ENCODE measurements around the gene SKI.

Gene SKI

DNA sequence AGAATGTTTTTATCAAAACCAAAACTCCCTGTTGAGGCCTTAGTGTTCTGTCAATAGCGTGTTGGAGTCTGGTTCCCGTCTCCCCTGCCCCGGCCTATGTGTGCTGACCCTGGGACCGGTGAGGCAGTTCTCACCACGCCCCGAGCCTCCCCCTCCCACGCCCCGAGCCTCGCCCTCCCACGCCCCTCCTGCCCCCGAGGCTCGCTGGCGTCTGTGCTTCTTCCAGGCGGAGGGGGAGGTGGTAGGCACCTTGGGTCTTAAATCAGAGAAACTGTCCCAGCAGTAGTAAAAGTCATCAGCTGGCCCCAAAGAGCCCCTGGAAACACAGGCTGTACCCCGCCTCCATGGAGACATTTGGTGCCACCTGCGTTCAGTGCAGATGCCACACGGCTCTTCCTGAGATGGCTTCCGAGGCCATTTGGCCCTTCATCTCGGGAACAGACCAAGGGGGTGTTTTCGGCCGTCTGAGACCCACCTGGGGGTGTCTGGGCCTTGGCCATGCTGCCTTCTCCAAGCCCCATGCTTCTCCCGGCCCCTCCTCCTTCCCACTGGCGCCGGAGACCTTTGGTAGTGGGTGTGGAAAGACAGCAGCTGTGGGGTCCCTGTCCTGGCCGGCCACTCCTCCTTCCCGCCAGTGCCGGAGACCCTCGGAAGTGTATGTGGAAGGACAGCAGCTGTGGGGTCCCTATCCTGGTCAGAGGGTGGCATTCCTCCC is 44.7 kb downstream of the SKI start:
- Histone ChIP-seq H3K79me2 (ENCODE audit: insufficient read depth, low read length) (no peaks in the 10 kb centered on the region), H3K27me3 (ENCODE audit: insufficient read depth, low read length) (no peaks in the 10 kb centered on the region), H3K4me1 (ENCODE audit: insufficient read depth, low read length, severe bottlenecking) (no peaks in the 10 kb centered on the region), H2AFZ (ENCODE audit: low read length) (no peak overlapping the region), H3K36me3 (ENCODE audit: insufficient read depth, low read length) (no peaks in the 10 kb centered on the region), H3K4me2 (ENCODE audit: low read length) (no peak overlapping the region), H3K9me3 (ENCODE audit: low read length) (no peaks in the 10 kb centered on the region), H3K27ac (ENCODE audit: low read depth, low read length, poor library complexity, severe bottlenecking) (no peak overlapping the region), H4K20me1 (ENCODE audit: insufficient read depth, low read length) (no peaks in the 10 kb centered on the region), H3K9ac (ENCODE audit: low read length) (no peak overlapping the region), H3K4me3 (ENCODE audit: low read depth, low read length, poor library complexity, severe bottlenecking) (no peak overlapping the region), H3K9me2 (ENCODE audit: low read depth, low read length) (no peaks in the 10 kb centered on the region), H3F3A (ENCODE audit: insufficient read depth, low read length) (no peaks in the 10 kb centered on the region)
- TF ChIP-seq, protein P1, sequence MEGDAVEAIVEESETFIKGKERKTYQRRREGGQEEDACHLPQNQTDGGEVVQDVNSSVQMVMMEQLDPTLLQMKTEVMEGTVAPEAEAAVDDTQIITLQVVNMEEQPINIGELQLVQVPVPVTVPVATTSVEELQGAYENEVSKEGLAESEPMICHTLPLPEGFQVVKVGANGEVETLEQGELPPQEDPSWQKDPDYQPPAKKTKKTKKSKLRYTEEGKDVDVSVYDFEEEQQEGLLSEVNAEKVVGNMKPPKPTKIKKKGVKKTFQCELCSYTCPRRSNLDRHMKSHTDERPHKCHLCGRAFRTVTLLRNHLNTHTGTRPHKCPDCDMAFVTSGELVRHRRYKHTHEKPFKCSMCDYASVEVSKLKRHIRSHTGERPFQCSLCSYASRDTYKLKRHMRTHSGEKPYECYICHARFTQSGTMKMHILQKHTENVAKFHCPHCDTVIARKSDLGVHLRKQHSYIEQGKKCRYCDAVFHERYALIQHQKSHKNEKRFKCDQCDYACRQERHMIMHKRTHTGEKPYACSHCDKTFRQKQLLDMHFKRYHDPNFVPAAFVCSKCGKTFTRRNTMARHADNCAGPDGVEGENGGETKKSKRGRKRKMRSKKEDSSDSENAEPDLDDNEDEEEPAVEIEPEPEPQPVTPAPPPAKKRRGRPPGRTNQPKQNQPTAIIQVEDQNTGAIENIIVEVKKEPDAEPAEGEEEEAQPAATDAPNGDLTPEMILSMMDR (IDR thresholded peaks at IDR 0.05; ENCODE audit: low read length) = no peak
- no peak for TF ChIP-seq EZH2 (IDR thresholded peaks at IDR 0.05; ENCODE audit: borderline replicate concordance, low read length)

DNA sequence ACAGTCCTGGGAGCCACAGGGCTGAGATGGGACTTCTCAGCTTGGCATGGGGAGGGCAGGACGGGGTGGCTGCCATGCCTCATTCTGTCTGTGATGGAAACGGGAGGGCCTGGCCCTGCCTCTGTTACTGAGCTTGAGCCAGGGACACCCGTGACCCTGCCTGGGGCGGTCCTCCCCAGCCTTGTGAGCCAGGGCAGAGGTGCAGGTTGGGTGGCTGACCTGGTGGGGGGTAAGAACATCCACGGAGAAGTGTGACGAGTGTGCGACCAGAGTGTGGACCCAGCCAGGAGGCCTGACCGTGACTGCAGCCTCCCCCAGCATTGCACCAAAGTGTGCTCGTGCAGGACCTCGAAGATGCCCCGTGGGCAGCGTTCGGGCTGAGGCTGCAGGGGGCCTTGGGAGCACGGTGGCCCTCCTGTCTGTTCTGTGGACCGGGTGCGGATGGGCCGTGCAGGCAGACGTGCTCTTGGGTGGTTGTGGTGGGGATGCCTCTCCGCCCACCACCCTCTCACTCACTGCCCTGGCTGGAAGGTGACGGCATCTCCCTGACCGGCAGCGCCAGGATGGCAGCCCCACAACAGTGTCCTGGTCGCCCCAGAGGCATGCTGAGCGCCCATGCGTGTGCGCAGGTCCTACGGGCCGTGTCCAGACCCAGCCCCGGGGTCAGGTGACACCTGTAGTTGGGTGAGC is 45.4 kb downstream of the SKI start:
- no peaks in the 10 kb centered on the region for H3K36me3 ChIP-seq (ENCODE audit: insufficient read depth, low read length)
- no peaks in the 10 kb centered on the region for H4K20me1 ChIP-seq (ENCODE audit: insufficient read depth, low read length)
- no peak for TF ChIP-seq EZH2 (IDR thresholded peaks at IDR 0.05; ENCODE audit: borderline replicate concordance, low read length)
- TF ChIP-seq, protein P1 (IDR thresholded peaks at IDR 0.05; ENCODE audit: low read length) = no peak
- no peaks in the 10 kb centered on the region for H3K79me2 ChIP-seq (ENCODE audit: insufficient read depth, low read length)
- H2AFZ ChIP-seq (ENCODE audit: low read length) = no peak overlapping the region
- no peak overlapping the region for H3K9ac ChIP-seq (ENCODE audit: low read length)
- no peak overlapping the region for H3K4me3 ChIP-seq (ENCODE audit: low read depth, low read length, poor library complexity, severe bottlenecking)
- no peaks in the 10 kb centered on the region for H3K27me3 ChIP-seq (ENCODE audit: insufficient read depth, low read length)
- H3K4me2 ChIP-seq (ENCODE audit: low read length) = no peak overlapping the region
- no peak overlapping the region for H3K27ac ChIP-seq (ENCODE audit: low read depth, low read length, poor library complexity, severe bottlenecking)
- H3F3A ChIP-seq (ENCODE audit: insufficient read depth, low read length) = no peaks in the 10 kb centered on the region
- H3K9me2 ChIP-seq (ENCODE audit: low read depth, low read length) = no peaks in the 10 kb centered on the region
- H3K4me1 ChIP-seq (ENCODE audit: insufficient read depth, low read length, severe bottlenecking) = no peaks in the 10 kb centered on the region
- H3K9me3 ChIP-seq (ENCODE audit: low read length) = no peaks in the 10 kb centered on the region

DNA sequence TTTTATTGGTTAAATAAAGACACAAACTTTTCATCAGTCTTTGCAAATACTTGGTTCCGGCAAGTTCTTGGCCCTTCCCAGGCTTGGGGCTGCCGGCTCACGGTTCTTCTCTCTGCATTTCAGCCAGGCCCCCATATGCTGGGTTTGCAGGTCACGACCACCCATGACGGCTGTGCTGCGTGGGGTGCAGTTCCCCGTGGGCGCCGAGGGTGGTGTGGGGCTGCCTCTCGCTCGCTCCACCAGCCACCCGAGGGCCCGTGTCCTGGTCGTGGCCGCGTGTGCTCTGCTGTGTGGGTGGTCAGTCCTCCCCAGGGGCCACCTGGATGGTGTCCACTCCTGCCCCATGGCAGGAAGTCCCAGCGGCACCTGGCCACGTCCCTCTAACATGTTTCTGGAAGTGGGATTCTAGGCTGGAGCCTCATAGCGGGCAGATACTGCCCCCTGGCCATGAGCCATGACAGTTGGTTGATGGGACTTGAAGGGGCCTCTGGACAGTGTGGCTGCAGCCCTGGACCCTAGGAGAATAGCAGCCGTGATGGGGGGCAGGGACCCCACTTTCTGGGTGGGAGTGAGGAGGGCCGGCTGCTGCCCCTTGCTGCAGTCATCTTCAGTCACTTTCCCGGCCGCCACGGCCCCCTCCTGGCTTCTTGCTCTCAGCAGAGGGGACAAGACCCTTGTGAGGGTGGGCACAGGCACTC is 46.3 kb downstream of the SKI start:
- H4K20me1 ChIP-seq (ENCODE audit: insufficient read depth, low read length) = no peaks in the 10 kb centered on the region
- no peak for TF ChIP-seq EZH2 (IDR thresholded peaks at IDR 0.05; ENCODE audit: borderline replicate concordance, low read length)
- TF ChIP-seq, protein P1 (IDR thresholded peaks at IDR 0.05; ENCODE audit: low read length) = no peak
- no peak overlapping the region for H3K27ac ChIP-seq (ENCODE audit: low read depth, low read length, poor library complexity, severe bottlenecking)
- no peak overlapping the region for H3K4me3 ChIP-seq (ENCODE audit: low read depth, low read length, poor library complexity, severe bottlenecking)
- H2AFZ ChIP-seq (ENCODE audit: low read length) = no peak overlapping the region
- no peak overlapping the region for H3K9ac ChIP-seq (ENCODE audit: low read length)
- no peaks in the 10 kb centered on the region for H3K27me3 ChIP-seq (ENCODE audit: insufficient read depth, low read length)
- no peaks in the 10 kb centered on the region for H3K4me1 ChIP-seq (ENCODE audit: insufficient read depth, low read length, severe bottlenecking)
- no peaks in the 10 kb centered on the region for H3F3A ChIP-seq (ENCODE audit: insufficient read depth, low read length)
- H3K36me3 ChIP-seq (ENCODE audit: insufficient read depth, low read length) = no peaks in the 10 kb centered on the region
- no peaks in the 10 kb centered on the region for H3K9me3 ChIP-seq (ENCODE audit: low read length)
- no peak overlapping the region for H3K4me2 ChIP-seq (ENCODE audit: low read length)
- H3K79me2 ChIP-seq (ENCODE audit: insufficient read depth, low read length) = no peaks in the 10 kb centered on the region
- no peaks in the 10 kb centered on the region for H3K9me2 ChIP-seq (ENCODE audit: low read depth, low read length)

All from OCI-LY1 (cell line).